ENCODE data around the gene WNT7A.

Gene WNT7A

GRCh38 chr3:13815088-13815683, 64.7 kb downstream of the WNT7A start:
- Histone ChIP-seq H3F3A (ENCODE audit: insufficient read depth, low read length) (no peaks in the 10 kb centered on the region), H3K9me2 (ENCODE audit: low read depth, low read length) (no peaks in the 10 kb centered on the region), H2AFZ (ENCODE audit: low read length) (no peak overlapping the region), H3K9me3 (ENCODE audit: low read length) (peaks cover 14% of the 10 kb centered on the region), H4K20me1 (ENCODE audit: insufficient read depth, low read length) (no peaks in the 10 kb centered on the region), H3K4me1 (ENCODE audit: insufficient read depth, low read length, severe bottlenecking) (no peaks in the 10 kb centered on the region), H3K4me3 (ENCODE audit: low read depth, low read length, poor library complexity, severe bottlenecking) (no peak overlapping the region), H3K4me2 (ENCODE audit: low read length) (no peak overlapping the region), H3K9ac (ENCODE audit: low read length) (no peak overlapping the region), H3K27ac (ENCODE audit: low read depth, low read length, poor library complexity, severe bottlenecking) (no peak overlapping the region), H3K79me2 (ENCODE audit: insufficient read depth, low read length) (no peaks in the 10 kb centered on the region), H3K36me3 (ENCODE audit: insufficient read depth, low read length) (no peaks in the 10 kb centered on the region), H3K27me3 (ENCODE audit: insufficient read depth, low read length) (no peaks in the 10 kb centered on the region)
- TF ChIP-seq CTCF (IDR thresholded peaks at IDR 0.05; ENCODE audit: low read length) (no peak), EZH2 (IDR thresholded peaks at IDR 0.05; ENCODE audit: borderline replicate concordance, low read length) (no peak)

GRCh38 chr3:13812034-13812471, 67.8 kb downstream of the WNT7A start:
- no peaks in the 10 kb centered on the region for H3K4me1 ChIP-seq (ENCODE audit: insufficient read depth, low read length, severe bottlenecking)
- no peak overlapping the region for H2AFZ ChIP-seq (ENCODE audit: low read length)
- no peak overlapping the region for H3K27ac ChIP-seq (ENCODE audit: low read depth, low read length, poor library complexity, severe bottlenecking)
- no peaks in the 10 kb centered on the region for H3F3A ChIP-seq (ENCODE audit: insufficient read depth, low read length)
- no peaks in the 10 kb centered on the region for H3K36me3 ChIP-seq (ENCODE audit: insufficient read depth, low read length)
- no peak overlapping the region for H3K9ac ChIP-seq (ENCODE audit: low read length)
- no peak overlapping the region for H3K4me2 ChIP-seq (ENCODE audit: low read length)
- peaks cover 14% of the 10 kb centered on the region for H3K9me3 ChIP-seq (ENCODE audit: low read length)
- no peaks in the 10 kb centered on the region for H3K79me2 ChIP-seq (ENCODE audit: insufficient read depth, low read length)
- no peaks in the 10 kb centered on the region for H3K9me2 ChIP-seq (ENCODE audit: low read depth, low read length)
- no peaks in the 10 kb centered on the region for H4K20me1 ChIP-seq (ENCODE audit: insufficient read depth, low read length)
- TF ChIP-seq CTCF (IDR thresholded peaks at IDR 0.05; ENCODE audit: low read length) (no peak), EZH2 (IDR thresholded peaks at IDR 0.05; ENCODE audit: borderline replicate concordance, low read length) (no peak)
- H3K4me3 ChIP-seq (ENCODE audit: low read depth, low read length, poor library complexity, severe bottlenecking), result no peak overlapping the region
- H3K27me3 ChIP-seq (ENCODE audit: insufficient read depth, low read length), result no peaks in the 10 kb centered on the region

- Histone ChIP-seq H3K27ac (ENCODE audit: low read depth, low read length, poor library complexity, severe bottlenecking) (no peak overlapping the region), H4K20me1 (ENCODE audit: insufficient read depth, low read length) (no peaks in the 10 kb centered on the region), H3F3A (ENCODE audit: insufficient read depth, low read length) (no peaks in the 10 kb centered on the region), H3K79me2 (ENCODE audit: insufficient read depth, low read length) (no peaks in the 10 kb centered on the region), H2AFZ (ENCODE audit: low read length) (no peak overlapping the region), H3K36me3 (ENCODE audit: insufficient read depth, low read length) (no peaks in the 10 kb centered on the region), H3K9ac (ENCODE audit: low read length) (no peak overlapping the region), H3K4me3 (ENCODE audit: low read depth, low read length, poor library complexity, severe bottlenecking) (no peak overlapping the region), H3K9me2 (ENCODE audit: low read depth, low read length) (no peaks in the 10 kb centered on the region), H3K9me3 (ENCODE audit: low read length) (peaks cover 14% of the 10 kb centered on the region), H3K27me3 (ENCODE audit: insufficient read depth, low read length) (no peaks in the 10 kb centered on the region), H3K4me1 (ENCODE audit: insufficient read depth, low read length, severe bottlenecking) (no peaks in the 10 kb centered on the region), H3K4me2 (ENCODE audit: low read length) (no peak overlapping the region)
- TF ChIP-seq CTCF (IDR thresholded peaks at IDR 0.05; ENCODE audit: low read length) (no peak), EZH2 (IDR thresholded peaks at IDR 0.05; ENCODE audit: borderline replicate concordance, low read length) (no peak)
Measured at GRCh38 chr3:13811614-13812013, 68.3 kb downstream of the WNT7A start.

Measured in OCI-LY1 (cell line).